HG03558 (cell line): ENCODE data around the gene RBPJ.

Experiments used
- ATAC-seq: cut with Tn5 transposase; IDR thresholded peaks from one replicate; pipeline ENCODE4 v1.9.1; 2021; ENCODE audit warnings: moderate number of reproducible peaks; ENCODE audit not compliant: unreplicated experiment; ENCODE audit errors: extremely low read depth

The RBPJ gene

GRCh38 chr4:26478330-26478729 lies 157.5 kb downstream of the RBPJ start:
- ATAC-seq, result no peak

GRCh38 chr4:26482508-26483462 lies 162.0 kb downstream of the RBPJ start:
- ATAC-seq, result no peak

GRCh38 chr4:26484032-26484515 lies 163.3 kb downstream of the RBPJ start:
- ATAC-seq, result no peak

GRCh38 chr4:26484516-26484915 lies 163.7 kb downstream of the RBPJ start:
- ATAC-seq, result no peak
